ENCODE data around the gene CHST14. TPM values are rescaled to one million over a fixed set of nuclear protein-coding genes. Genes with fewer than 3 reads are reported as not detected.

The CHST14 gene
- total and polyA plus RNA-seq, 2 of the 8 experiments (the other 6 are each of a cell fraction or from before 2014, with no cell fraction given) = 13.4 to 20.3 TPM

- TF ChIP-seq, protein P1, sequence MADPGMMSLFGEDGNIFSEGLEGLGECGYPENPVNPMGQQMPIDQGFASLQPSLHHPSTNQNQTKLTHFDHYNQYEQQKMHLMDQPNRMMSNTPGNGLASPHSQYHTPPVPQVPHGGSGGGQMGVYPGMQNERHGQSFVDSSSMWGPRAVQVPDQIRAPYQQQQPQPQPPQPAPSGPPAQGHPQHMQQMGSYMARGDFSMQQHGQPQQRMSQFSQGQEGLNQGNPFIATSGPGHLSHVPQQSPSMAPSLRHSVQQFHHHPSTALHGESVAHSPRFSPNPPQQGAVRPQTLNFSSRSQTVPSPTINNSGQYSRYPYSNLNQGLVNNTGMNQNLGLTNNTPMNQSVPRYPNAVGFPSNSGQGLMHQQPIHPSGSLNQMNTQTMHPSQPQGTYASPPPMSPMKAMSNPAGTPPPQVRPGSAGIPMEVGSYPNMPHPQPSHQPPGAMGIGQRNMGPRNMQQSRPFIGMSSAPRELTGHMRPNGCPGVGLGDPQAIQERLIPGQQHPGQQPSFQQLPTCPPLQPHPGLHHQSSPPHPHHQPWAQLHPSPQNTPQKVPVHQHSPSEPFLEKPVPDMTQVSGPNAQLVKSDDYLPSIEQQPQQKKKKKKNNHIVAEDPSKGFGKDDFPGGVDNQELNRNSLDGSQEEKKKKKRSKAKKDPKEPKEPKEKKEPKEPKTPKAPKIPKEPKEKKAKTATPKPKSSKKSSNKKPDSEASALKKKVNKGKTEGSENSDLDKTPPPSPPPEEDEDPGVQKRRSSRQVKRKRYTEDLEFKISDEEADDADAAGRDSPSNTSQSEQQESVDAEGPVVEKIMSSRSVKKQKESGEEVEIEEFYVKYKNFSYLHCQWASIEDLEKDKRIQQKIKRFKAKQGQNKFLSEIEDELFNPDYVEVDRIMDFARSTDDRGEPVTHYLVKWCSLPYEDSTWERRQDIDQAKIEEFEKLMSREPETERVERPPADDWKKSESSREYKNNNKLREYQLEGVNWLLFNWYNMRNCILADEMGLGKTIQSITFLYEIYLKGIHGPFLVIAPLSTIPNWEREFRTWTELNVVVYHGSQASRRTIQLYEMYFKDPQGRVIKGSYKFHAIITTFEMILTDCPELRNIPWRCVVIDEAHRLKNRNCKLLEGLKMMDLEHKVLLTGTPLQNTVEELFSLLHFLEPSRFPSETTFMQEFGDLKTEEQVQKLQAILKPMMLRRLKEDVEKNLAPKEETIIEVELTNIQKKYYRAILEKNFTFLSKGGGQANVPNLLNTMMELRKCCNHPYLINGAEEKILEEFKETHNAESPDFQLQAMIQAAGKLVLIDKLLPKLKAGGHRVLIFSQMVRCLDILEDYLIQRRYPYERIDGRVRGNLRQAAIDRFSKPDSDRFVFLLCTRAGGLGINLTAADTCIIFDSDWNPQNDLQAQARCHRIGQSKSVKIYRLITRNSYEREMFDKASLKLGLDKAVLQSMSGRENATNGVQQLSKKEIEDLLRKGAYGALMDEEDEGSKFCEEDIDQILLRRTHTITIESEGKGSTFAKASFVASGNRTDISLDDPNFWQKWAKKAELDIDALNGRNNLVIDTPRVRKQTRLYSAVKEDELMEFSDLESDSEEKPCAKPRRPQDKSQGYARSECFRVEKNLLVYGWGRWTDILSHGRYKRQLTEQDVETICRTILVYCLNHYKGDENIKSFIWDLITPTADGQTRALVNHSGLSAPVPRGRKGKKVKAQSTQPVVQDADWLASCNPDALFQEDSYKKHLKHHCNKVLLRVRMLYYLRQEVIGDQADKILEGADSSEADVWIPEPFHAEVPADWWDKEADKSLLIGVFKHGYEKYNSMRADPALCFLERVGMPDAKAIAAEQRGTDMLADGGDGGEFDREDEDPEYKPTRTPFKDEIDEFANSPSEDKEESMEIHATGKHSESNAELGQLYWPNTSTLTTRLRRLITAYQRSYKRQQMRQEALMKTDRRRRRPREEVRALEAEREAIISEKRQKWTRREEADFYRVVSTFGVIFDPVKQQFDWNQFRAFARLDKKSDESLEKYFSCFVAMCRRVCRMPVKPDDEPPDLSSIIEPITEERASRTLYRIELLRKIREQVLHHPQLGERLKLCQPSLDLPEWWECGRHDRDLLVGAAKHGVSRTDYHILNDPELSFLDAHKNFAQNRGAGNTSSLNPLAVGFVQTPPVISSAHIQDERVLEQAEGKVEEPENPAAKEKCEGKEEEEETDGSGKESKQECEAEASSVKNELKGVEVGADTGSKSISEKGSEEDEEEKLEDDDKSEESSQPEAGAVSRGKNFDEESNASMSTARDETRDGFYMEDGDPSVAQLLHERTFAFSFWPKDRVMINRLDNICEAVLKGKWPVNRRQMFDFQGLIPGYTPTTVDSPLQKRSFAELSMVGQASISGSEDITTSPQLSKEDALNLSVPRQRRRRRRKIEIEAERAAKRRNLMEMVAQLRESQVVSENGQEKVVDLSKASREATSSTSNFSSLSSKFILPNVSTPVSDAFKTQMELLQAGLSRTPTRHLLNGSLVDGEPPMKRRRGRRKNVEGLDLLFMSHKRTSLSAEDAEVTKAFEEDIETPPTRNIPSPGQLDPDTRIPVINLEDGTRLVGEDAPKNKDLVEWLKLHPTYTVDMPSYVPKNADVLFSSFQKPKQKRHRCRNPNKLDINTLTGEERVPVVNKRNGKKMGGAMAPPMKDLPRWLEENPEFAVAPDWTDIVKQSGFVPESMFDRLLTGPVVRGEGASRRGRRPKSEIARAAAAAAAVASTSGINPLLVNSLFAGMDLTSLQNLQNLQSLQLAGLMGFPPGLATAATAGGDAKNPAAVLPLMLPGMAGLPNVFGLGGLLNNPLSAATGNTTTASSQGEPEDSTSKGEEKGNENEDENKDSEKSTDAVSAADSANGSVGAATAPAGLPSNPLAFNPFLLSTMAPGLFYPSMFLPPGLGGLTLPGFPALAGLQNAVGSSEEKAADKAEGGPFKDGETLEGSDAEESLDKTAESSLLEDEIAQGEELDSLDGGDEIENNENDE (IDR thresholded peaks at IDR 0.05; ENCODE audit: insufficient replicate concordance, low read length) = no peak
- TF ChIP-seq BCL11A (IDR thresholded peaks at IDR 0.05; ENCODE audit: low read depth in 2 of 2, low read length in 2 of 2) = no peak
Observed at GRCh38 chr15:40459391-40460015, 11.3 kb upstream of the CHST14 start (continued).
